Measurements from ENCODE around the gene ANKRD27.
"Not testable (repeated sequence)": the region's sequence is repeated elsewhere in the genome, so short reads cannot be mapped to it uniquely, and the experiment has no call there.

GRCh38 chr19:32693151-32694108, 18.4 kb upstream of the ANKRD27 start:
- TF ChIP-seq POLR2A (IDR thresholded peaks at IDR 0.05) (peak in 1 of 4 donors; percentile 31), POLR2AphosphoS5 (IDR thresholded peaks at IDR 0.05) (peak in 1 of 3 donors; percentile 25)
- not testable (repeated sequence) for TF ChIP-seq CTCF (IDR thresholded peaks at IDR 0.05)
